Calu3 (cell line): ENCODE data around the gene STX4. TPM values are rescaled to one million over a fixed set of nuclear protein-coding genes. Genes with fewer than 3 reads are reported as not detected.

ENCODE experiments used
- BruUV-seq: library from RNA; stranded (reverse); fragments of 400-500 nt; replicated peaks from 2 replicates; lab custom pipeline; 2021; lab: Mats Ljungman, UMichigan
- CTCF ChIA-PET: fragments of 300-600 bp; sonication (Branson Sonifier 250); formaldehyde crosslinking; loops from one replicate; lab custom pipeline; 2022; ENCODE audit warnings: antibody characterized with exemption; lab: Charles Lee
- DNase-seq: peaks from one replicate; pipeline ENCODE4 v3.0.0; 2022
- H3K27ac Mint-ChIP-seq: one replicate; pipeline ENCODE4 v1.8.0; 2022; ENCODE audit warnings: mixed read lengths; ENCODE audit not compliant: unreplicated experiment
- H3K27me3 Mint-ChIP-seq: one replicate; pipeline ENCODE4 v1.8.0; 2022; ENCODE audit warnings: mixed read lengths; ENCODE audit not compliant: unreplicated experiment
- H3K36me3 Mint-ChIP-seq: one replicate; pipeline ENCODE4 v1.8.0; 2022; ENCODE audit warnings: mild to moderate bottlenecking, moderate library complexity, mixed read lengths; ENCODE audit not compliant: insufficient read depth, unreplicated experiment
- H3K4me1 Mint-ChIP-seq: one replicate; pipeline ENCODE4 v1.8.0; 2022; ENCODE audit warnings: mild to moderate bottlenecking, low read depth, mixed read lengths; ENCODE audit not compliant: unreplicated experiment
- H3K4me3 Mint-ChIP-seq: one replicate; pipeline ENCODE4 v1.8.0; 2022; ENCODE audit warnings: mild to moderate bottlenecking, low read depth, moderate library complexity, mixed read lengths; ENCODE audit not compliant: unreplicated experiment
- H3K9me3 Mint-ChIP-seq: one replicate; pipeline ENCODE4 v1.8.0; 2022; ENCODE audit warnings: low read depth, mixed read lengths; ENCODE audit not compliant: unreplicated experiment
- CTCF ChIP-seq: fragments of 200-600 bp; IDR thresholded peaks from one replicate; pipeline ENCODE4 v1.8.0; 2022; ENCODE audit warnings: antibody characterized with exemption; ENCODE audit not compliant: unreplicated experiment
- intact Hi-C: fragments of 100-400 bp; cut with micrococcal nuclease; formaldehyde crosslinking; loops from one replicate; pipeline ENCODE4 v1.10.0; 2022; ENCODE audit not compliant: unreplicated experiment
- total RNA-seq: library from RNA; stranded (reverse); gene quantifications from 2 replicates; pipeline ENCODE4 v1.2.3, GENCODE V29; 2022

STX4 gene
- total RNA-seq, 1 experiment from 2014 or later = 100 TPM

- intact Hi-C loops = no loop called here
- Mint-ChIP-seq H3K9me3 (no peaks in the 10 kb centered on the region), H3K4me3 (no peak overlapping the region), H3K27ac (no peak overlapping the region), H3K36me3 (peaks cover 61% of the 10 kb centered on the region), H3K27me3 (no peaks in the 10 kb centered on the region), H3K4me1 (peaks cover 7% of the 10 kb centered on the region)
- BruUV-seq = no TSS peak
- no peak for TF ChIP-seq CTCF
- CTCF ChIA-PET = no interaction called here
- DNase-seq = no peak
Observed at GRCh38 chr16:31061126-31061812, 27.9 kb downstream of the STX4 start.

GRCh38 chr16:31061813-31062440, 28.6 kb downstream of the STX4 start:
- Mint-ChIP-seq H3K4me1 (peaks cover 7% of the 10 kb centered on the region), H3K9me3 (no peaks in the 10 kb centered on the region), H3K27me3 (no peaks in the 10 kb centered on the region), H3K36me3 (peaks cover 55% of the 10 kb centered on the region), H3K27ac (no peak overlapping the region), H3K4me3 (no peak overlapping the region)
- CTCF ChIA-PET = no interaction called here
- intact Hi-C loops = no loop called here
- DNase-seq = no peak
- TF ChIP-seq CTCF = no peak
- no TSS peak for BruUV-seq

- TF ChIP-seq CTCF = no peak
- no TSS peak for BruUV-seq
- intact Hi-C loops = no loop called here
- Mint-ChIP-seq H3K4me1 (peaks cover 7% of the 10 kb centered on the region), H3K27me3 (no peaks in the 10 kb centered on the region), H3K9me3 (no peaks in the 10 kb centered on the region), H3K4me3 (no peak overlapping the region), H3K36me3 (peaks cover 49% of the 10 kb centered on the region), H3K27ac (no peak overlapping the region)
- CTCF ChIA-PET = no interaction called here
- DNase-seq = no peak
Observed at GRCh38 chr16:31063495-31063842, 30.1 kb downstream of the STX4 start.

GRCh38 chr16:31063843-31064611, 30.7 kb downstream of the STX4 start:
- no peak overlapping the region for H3K27ac Mint-ChIP-seq
- BruUV-seq = no TSS peak
- DNase-seq = no peak
- intact Hi-C loops = no loop called here
- CTCF ChIA-PET = no interaction called here
- H3K9me3 Mint-ChIP-seq = no peaks in the 10 kb centered on the region
- H3K4me3 Mint-ChIP-seq = no peak overlapping the region
- no peaks in the 10 kb centered on the region for H3K27me3 Mint-ChIP-seq
- no peak for TF ChIP-seq CTCF
- H3K36me3 Mint-ChIP-seq = peaks cover 49% of the 10 kb centered on the region
- H3K4me1 Mint-ChIP-seq = peaks cover 7% of the 10 kb centered on the region
